VCaP (cell line): ENCODE data around the gene PRPF18.

ENCODE experiments used
- H3K27ac ChIP-seq: fragments of 450-650 bp; 2 replicates; pipeline ENCODE4 v1.5.1; 2017
- CTCF ChIP-seq: fragments of 450-650 bp; conservative IDR thresholded peaks from 2 replicates; pipeline ENCODE4 v1.5.1; 2017; ENCODE audit warnings: mild to moderate bottlenecking, moderate library complexity

The PRPF18 gene

GRCh38 chr10:13604357-13605040 lies 17.7 kb downstream of the PRPF18 start:
- no peak for TF ChIP-seq CTCF
- H3K27ac ChIP-seq, result no peak overlapping the region

- peak overlapping the region; percentile 84 for H3K27ac ChIP-seq
- no peak for TF ChIP-seq CTCF
Measured at GRCh38 chr10:13608246-13608853, 21.6 kb downstream of the PRPF18 start.

- H3K27ac ChIP-seq, result no peak overlapping the region
- TF ChIP-seq CTCF, result no peak
Measured at GRCh38 chr10:13612654-13613373, 26.0 kb downstream of the PRPF18 start.

- peak overlapping the region; percentile 36; the same call in 1 of the 2 replicates for H3K27ac ChIP-seq
- peak; percentile 67 for TF ChIP-seq CTCF
Measured at GRCh38 chr10:13613519-13613918, 26.8 kb downstream of the PRPF18 start.

- TF ChIP-seq CTCF, result peak; percentile 17; the same call in 1 of the 2 replicates
- H3K27ac ChIP-seq, result peak overlapping the region; percentile 36
Measured at GRCh38 chr10:13614530-13615332, 28.0 kb downstream of the PRPF18 start.

GRCh38 chr10:13615650-13616300 lies 29.0 kb downstream of the PRPF18 start:
- TF ChIP-seq CTCF, result no peak

More at GRCh38 chr10:13615650-13616300, 29.0 kb downstream of the PRPF18 start:
- peak overlapping the region; percentile 36 for H3K27ac ChIP-seq
